ENCODE measurements around the gene PUS1. TPM values are rescaled to one million over a fixed set of nuclear protein-coding genes. Genes with fewer than 3 reads are reported as not detected.

PUS1 gene
- polyA plus RNA-seq, 1 donor from 2014 or later: 14.3 TPM

GRCh38 chr12:131941987-131942341 is 12.9 kb downstream of the PUS1 start:
- Histone ChIP-seq H3K36me3 (ENCODE audit: insufficient read depth, low read length) (no peaks in the 10 kb centered on the region), H3K27ac (ENCODE audit: low read length) (no peak overlapping the region), H3K27me3 (ENCODE audit: insufficient read depth, low read depth, low read length) (no peaks in the 10 kb centered on the region), H3K4me2 (ENCODE audit: low read length) (no peak overlapping the region), H3F3A (ENCODE audit: insufficient read depth, low read length, poor library complexity, severe bottlenecking) (no peaks in the 10 kb centered on the region), H4K20me1 (ENCODE audit: insufficient read depth) (no peaks in the 10 kb centered on the region), H3K9me3 (ENCODE audit: low read length) (no peaks in the 10 kb centered on the region), H3K9ac (ENCODE audit: low read length) (no peak overlapping the region), H2AFZ (ENCODE audit: low read depth, low read length) (no peak overlapping the region), H3K9me2 (ENCODE audit: insufficient read depth, low read length) (no peaks in the 10 kb centered on the region), H3K4me3 (ENCODE audit: low read length) (no peak overlapping the region), H3K79me2 (replicated peaks; ENCODE audit: insufficient read depth, low read length) (no peaks in the 10 kb centered on the region)
- TF ChIP-seq CTCF (IDR thresholded peaks at IDR 0.05; ENCODE audit: poor library complexity, severe bottlenecking) (no peak), SMC3 (conservative IDR thresholded peaks at IDR 0.05; ENCODE audit: poor library complexity) (no peak), MXI1 (conservative IDR thresholded peaks at IDR 0.05; ENCODE audit: poor library complexity, severe bottlenecking) (no peak), RAD21 (conservative IDR thresholded peaks at IDR 0.05) (no peak), EZH2 (IDR thresholded peaks at IDR 0.05; ENCODE audit: borderline replicate concordance, insufficient read depth, low read length, poor library complexity, severe bottlenecking) (no peak), EP300 (conservative IDR thresholded peaks at IDR 0.05; ENCODE audit: poor library complexity, severe bottlenecking) (no peak), POLR2AphosphoS5 (IDR thresholded peaks at IDR 0.05) (no peak), TAF1 (IDR thresholded peaks at IDR 0.05; ENCODE audit: low read depth) (no peak)
- TF ChIP-seq, protein P1, sequence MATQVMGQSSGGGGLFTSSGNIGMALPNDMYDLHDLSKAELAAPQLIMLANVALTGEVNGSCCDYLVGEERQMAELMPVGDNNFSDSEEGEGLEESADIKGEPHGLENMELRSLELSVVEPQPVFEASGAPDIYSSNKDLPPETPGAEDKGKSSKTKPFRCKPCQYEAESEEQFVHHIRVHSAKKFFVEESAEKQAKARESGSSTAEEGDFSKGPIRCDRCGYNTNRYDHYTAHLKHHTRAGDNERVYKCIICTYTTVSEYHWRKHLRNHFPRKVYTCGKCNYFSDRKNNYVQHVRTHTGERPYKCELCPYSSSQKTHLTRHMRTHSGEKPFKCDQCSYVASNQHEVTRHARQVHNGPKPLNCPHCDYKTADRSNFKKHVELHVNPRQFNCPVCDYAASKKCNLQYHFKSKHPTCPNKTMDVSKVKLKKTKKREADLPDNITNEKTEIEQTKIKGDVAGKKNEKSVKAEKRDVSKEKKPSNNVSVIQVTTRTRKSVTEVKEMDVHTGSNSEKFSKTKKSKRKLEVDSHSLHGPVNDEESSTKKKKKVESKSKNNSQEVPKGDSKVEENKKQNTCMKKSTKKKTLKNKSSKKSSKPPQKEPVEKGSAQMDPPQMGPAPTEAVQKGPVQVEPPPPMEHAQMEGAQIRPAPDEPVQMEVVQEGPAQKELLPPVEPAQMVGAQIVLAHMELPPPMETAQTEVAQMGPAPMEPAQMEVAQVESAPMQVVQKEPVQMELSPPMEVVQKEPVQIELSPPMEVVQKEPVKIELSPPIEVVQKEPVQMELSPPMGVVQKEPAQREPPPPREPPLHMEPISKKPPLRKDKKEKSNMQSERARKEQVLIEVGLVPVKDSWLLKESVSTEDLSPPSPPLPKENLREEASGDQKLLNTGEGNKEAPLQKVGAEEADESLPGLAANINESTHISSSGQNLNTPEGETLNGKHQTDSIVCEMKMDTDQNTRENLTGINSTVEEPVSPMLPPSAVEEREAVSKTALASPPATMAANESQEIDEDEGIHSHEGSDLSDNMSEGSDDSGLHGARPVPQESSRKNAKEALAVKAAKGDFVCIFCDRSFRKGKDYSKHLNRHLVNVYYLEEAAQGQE (IDR thresholded peaks at IDR 0.05; ENCODE audit: borderline replicate concordance): no peak

- Histone ChIP-seq H3K27ac (ENCODE audit: low read length) (no peak overlapping the region), H3K4me3 (ENCODE audit: low read length) (no peak overlapping the region), H3K4me2 (ENCODE audit: low read length) (no peak overlapping the region), H3F3A (ENCODE audit: insufficient read depth, low read length, poor library complexity, severe bottlenecking) (no peaks in the 10 kb centered on the region), H4K20me1 (ENCODE audit: insufficient read depth) (no peaks in the 10 kb centered on the region), H3K36me3 (ENCODE audit: insufficient read depth, low read length) (no peaks in the 10 kb centered on the region), H3K9ac (ENCODE audit: low read length) (no peak overlapping the region), H3K9me3 (ENCODE audit: low read length) (no peaks in the 10 kb centered on the region), H2AFZ (ENCODE audit: low read depth, low read length) (no peak overlapping the region), H3K9me2 (ENCODE audit: insufficient read depth, low read length) (no peaks in the 10 kb centered on the region), H3K27me3 (ENCODE audit: insufficient read depth, low read depth, low read length) (no peaks in the 10 kb centered on the region), H3K79me2 (replicated peaks; ENCODE audit: insufficient read depth, low read length) (no peaks in the 10 kb centered on the region)
- TF ChIP-seq EP300 (conservative IDR thresholded peaks at IDR 0.05; ENCODE audit: poor library complexity, severe bottlenecking) (no peak), MXI1 (conservative IDR thresholded peaks at IDR 0.05; ENCODE audit: poor library complexity, severe bottlenecking) (no peak), CTCF (IDR thresholded peaks at IDR 0.05; ENCODE audit: poor library complexity, severe bottlenecking) (no peak), TAF1 (IDR thresholded peaks at IDR 0.05; ENCODE audit: low read depth) (no peak), SMC3 (conservative IDR thresholded peaks at IDR 0.05; ENCODE audit: poor library complexity) (no peak), EZH2 (IDR thresholded peaks at IDR 0.05; ENCODE audit: borderline replicate concordance, insufficient read depth, low read length, poor library complexity, severe bottlenecking) (no peak), POLR2AphosphoS5 (IDR thresholded peaks at IDR 0.05) (no peak), RAD21 (conservative IDR thresholded peaks at IDR 0.05) (no peak)
Observed at GRCh38 chr12:131942671-131943070, 13.6 kb downstream of the PUS1 start.
